ENCODE measurements around the gene JPH3.

Gene JPH3

DNA sequence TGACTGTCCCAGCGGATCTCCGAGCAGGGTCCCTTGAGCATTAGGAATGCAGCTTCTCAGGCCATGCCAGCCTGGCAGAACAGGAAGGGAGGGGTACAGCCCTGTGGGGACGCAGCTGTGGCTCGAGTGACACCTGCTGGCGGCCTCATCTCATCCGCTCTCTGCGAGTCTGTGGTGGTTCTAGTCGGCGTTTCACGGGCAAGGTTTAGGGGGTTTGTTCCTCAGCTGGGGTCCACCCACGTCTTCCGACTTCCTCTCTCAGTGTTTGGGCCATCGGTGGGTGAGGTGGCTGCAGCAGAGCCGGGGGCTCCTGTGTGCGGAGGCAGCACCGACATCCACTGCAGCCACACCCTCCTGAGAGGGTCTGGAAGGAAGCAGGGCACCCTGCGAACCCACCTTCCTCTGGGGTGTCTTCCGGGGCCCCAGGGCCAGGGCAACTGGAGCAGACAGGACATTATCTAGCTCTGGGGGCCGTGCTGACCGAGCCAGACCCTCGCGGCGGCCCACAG lies 33.3 kb downstream of the JPH3 start:
- DNase-seq (ENCODE audit: low read depth), result no peak
- TF ChIP-seq, protein P1, sequence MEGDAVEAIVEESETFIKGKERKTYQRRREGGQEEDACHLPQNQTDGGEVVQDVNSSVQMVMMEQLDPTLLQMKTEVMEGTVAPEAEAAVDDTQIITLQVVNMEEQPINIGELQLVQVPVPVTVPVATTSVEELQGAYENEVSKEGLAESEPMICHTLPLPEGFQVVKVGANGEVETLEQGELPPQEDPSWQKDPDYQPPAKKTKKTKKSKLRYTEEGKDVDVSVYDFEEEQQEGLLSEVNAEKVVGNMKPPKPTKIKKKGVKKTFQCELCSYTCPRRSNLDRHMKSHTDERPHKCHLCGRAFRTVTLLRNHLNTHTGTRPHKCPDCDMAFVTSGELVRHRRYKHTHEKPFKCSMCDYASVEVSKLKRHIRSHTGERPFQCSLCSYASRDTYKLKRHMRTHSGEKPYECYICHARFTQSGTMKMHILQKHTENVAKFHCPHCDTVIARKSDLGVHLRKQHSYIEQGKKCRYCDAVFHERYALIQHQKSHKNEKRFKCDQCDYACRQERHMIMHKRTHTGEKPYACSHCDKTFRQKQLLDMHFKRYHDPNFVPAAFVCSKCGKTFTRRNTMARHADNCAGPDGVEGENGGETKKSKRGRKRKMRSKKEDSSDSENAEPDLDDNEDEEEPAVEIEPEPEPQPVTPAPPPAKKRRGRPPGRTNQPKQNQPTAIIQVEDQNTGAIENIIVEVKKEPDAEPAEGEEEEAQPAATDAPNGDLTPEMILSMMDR (conservative IDR thresholded peaks at IDR 0.05; ENCODE audit: low read depth, low read length), result peak; percentile 81
- peak overlapping the region; percentile 17 for H3K4me3 ChIP-seq (ENCODE audit: low read length)

DNA sequence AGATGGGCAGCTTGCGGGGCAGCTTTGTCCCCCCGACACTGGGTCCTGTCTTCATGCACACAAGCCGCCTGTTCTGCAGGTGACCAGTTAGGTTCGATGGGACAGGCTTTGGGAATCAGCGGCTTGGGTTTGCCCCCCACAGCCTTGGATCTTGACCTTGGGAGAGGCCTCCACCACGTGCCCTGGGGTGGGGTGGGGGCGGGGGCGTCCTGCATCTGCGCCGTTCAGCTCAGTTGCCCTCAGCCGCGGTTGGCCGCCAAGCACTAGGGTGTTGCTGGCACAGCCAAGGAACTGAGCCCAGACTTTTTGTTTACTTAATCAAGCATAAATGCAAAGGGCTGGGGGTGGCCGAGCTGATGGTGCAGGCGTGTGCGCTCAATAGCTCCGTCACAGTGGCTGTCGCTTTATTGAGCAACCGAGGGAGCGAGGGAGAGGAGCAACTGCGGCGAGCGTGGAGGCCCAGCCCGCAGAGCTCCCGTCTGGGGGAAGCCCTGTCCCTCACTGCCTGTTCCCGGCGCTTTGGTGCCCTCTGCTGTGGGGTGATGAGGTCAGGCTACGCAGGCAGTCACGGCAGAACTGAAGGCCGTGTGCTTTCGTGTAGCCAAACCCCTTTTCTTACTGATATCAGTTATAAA lies 33.9 kb downstream of the JPH3 start:
- H3K4me3 ChIP-seq (ENCODE audit: low read length), result peak overlapping the region; percentile 31
- peak; percentile 11 for DNase-seq (ENCODE audit: low read depth)
- TF ChIP-seq, protein P1 (conservative IDR thresholded peaks at IDR 0.05; ENCODE audit: low read depth, low read length), result peak; percentile 77

DNA sequence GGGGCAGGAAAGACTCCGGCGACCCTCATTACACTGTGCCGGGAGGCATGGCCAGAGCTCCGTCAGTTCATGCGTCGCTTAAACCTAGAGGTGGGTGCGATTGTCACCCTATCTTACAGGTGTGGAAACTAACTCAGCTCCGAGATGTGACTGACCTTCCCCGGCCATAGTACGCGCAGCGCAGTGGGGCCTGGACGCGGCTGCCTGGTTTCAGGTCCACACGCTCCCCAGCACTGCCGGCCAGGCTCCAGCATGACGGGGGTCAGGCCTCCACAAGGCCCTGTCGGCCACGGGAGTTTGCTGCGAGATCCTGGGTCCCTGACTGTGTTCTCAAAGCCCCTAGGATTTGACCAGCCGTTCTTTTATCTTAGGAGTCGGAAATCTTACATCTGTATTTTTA lies 34.4 kb downstream of the JPH3 start:
- TF ChIP-seq, protein P1 (conservative IDR thresholded peaks at IDR 0.05; ENCODE audit: low read depth, low read length), result no peak
- DNase-seq (ENCODE audit: low read depth), result no peak
- no peak overlapping the region for H3K4me3 ChIP-seq (ENCODE audit: low read length)

DNA sequence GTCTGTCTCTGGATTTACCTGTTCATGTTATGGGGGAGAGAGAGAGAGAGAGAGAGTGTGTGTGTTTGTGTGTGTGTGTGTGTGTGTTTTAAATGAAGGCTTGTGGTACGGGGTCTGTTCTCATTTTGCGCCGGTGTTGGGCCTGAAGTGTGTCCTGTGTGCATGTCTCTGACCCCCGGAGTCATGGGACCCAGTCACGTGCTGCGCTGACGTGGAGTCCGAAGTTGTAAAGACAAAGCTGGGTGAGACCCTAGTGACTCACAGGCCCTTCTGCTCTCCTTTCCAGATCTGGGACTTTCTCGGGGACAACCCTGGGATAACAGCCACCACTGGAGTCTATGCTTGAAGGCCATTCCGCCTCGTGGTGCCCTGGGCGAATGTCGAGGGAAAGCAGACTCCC lies 35.0 kb downstream of the JPH3 start:
- H3K4me3 ChIP-seq (ENCODE audit: low read length), result no peak overlapping the region
- TF ChIP-seq, protein P1 (conservative IDR thresholded peaks at IDR 0.05; ENCODE audit: low read depth, low read length), result no peak
- no peak for DNase-seq (ENCODE audit: low read depth)

DNA sequence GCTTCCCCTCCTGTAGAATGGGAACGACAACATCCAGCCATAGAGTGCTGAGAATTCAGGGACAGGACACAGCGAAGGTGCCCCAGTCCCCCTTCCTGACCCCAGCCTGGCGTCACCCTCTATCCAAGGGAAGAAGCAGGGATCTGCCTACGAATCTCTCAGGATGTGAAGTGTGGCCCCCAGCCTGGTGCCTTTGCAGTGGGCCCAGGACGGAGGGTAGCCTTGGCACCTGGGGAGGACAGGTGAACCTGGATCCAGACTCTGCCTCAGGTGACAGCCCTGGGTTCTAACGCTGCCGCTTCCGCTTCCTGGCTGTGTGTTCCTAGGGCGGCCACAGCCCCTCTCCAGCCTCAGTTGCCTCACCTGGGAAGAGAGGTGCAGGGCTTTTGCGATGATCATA lies 36.4 kb downstream of the JPH3 start:
- no peak for DNase-seq (ENCODE audit: low read depth)
- TF ChIP-seq, protein P1 (conservative IDR thresholded peaks at IDR 0.05; ENCODE audit: low read depth, low read length), result no peak
- H3K4me3 ChIP-seq (ENCODE audit: low read length), result no peak overlapping the region

DNA sequence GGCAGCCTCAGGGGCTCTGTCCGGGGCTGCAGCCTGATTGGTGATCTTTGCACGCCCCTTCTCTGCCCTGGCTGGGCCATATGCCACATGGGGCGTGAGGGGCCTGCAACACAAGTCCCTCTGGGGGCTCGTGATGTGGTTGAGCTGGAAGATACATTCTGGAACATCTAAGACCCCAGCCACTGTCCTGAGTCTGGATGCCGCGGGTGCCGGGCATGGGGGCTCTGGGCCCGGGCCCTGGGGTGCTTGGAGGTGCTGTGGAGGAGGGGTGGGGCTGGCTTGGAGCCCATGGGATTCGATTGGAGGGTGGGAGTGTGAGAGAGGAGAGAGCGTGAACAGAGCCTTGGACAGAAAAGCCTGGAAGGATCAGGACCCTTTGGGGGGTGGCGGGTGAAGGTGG lies 39.4 kb downstream of the JPH3 start:
- no peak for DNase-seq (ENCODE audit: low read depth)
- TF ChIP-seq, protein P1 (conservative IDR thresholded peaks at IDR 0.05; ENCODE audit: low read depth, low read length), result no peak
- no peak overlapping the region for H3K4me3 ChIP-seq (ENCODE audit: low read length)

DNA sequence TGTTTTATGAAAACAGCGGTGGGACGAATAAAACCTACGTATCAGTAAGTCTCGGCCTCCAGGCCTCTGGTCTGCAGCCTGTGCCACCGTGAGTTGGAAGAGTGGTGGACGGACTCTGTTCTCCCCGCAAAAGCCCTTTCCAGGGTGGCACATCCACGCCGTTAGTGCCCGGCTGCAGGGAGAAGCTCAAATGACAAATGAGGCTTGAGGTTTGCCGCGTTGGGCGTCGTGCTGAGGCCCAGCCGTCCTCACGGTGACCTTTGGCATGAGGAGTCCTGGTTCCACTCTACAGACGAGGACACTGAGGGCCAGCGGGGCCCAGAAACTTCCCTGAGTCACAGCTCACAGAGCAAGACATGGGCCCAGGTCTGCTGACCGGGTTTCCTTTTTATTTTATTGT lies 40.2 kb downstream of the JPH3 start:
- no peak overlapping the region for H3K4me3 ChIP-seq (ENCODE audit: low read length)
- TF ChIP-seq, protein P1 (conservative IDR thresholded peaks at IDR 0.05; ENCODE audit: low read depth, low read length), result no peak
- DNase-seq (ENCODE audit: low read depth), result no peak
